Stimulated activated CD4-positive, alpha-beta T cell treated with anti-CD3 and anti-CD28 coated beads, Interleukin-1b, Interleukin-23, amount 100 ng/mL, for 48 hours (primary cell): ENCODE results near the gene IFNAR2.
"Not testable (repeated sequence)": the region's sequence is repeated elsewhere in the genome, so short reads cannot be mapped to it uniquely, and the experiment has no call there.

Source experiments
- DNase-seq: peaks from one replicate; pipeline ENCODE4 v3.0.0-alpha.2; 2020

The IFNAR2 gene

DNA sequence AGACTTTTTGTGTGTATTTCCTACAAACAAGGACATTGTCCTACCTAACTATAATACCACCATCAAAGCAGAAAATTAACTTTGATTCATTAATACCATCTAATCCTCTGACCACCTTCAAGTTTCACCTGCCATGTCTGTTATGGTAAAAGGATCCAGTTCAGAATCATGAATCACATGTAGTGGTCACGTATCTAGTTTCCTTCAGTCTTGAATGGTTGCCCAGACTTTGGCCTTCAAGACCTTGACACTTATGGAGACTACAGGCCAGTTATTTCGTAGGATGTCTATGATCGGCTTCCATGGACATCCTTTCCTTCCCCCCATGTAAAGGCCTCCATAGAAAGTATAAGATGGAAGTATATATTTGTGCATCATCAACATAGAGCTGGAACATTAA is 10.4 kb upstream of the IFNAR2 start:
- no peak for DNase-seq

DNA sequence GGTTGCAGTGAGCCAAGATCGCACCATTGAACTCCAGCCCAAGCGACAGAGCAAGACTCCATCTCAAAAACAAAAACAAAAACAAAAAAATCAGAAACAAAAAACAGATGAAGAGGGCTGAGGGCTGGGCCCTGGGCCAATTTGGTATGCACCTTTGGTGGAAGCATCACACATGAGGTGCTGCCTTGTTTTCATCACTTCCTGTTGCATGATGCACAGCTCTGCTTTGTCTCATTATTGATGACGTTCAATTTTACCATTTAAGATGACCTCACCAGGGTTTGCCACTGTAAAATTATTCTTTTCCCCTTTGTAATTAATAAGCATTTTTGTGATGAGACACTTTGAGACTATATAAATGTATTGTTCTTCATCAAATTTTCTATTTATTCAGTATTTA is 9.8 kb upstream of the IFNAR2 start:
- no peak for DNase-seq

DNA sequence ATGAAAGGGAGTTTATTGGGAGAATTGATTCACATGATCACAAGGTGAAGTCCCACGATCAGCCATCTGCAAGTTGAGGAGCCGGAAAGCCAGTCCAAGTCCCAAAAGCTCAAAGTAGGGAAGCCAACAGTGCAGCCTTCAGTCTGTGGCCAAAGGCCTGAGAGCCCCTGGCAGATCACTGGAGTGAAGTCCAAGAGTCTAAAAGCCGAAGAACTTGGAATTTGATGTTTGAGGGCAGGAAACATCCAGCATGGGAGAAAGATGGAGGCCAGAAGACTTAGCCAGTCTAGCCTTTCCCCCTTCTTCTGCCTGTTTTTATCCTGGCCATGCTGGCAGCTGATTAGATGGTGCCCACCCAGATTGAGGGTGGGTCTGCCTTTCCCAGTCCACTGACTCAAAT is 4.4 kb upstream of the IFNAR2 start:
- DNase-seq = not testable (repeated sequence)

DNA sequence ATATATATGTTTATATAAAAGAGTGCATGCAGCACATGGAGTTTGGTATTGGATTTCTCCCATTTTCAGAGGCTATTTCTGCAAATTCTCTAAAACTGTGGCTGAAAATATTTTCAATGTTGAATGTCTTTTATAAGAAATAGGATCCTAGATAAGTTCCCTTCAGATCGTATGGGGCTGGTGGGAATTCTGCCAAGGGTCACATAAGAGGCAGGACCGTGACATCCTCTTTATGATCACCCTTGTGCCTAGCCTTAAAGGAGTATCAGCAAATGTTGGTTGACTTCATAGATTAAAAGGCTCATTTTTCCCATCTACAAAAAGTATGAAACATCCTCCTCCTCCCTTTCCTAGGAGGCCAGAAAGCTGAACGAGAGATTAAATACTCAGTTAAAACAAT is 1.3 kb upstream of the IFNAR2 start:
- DNase-seq = no peak

DNA sequence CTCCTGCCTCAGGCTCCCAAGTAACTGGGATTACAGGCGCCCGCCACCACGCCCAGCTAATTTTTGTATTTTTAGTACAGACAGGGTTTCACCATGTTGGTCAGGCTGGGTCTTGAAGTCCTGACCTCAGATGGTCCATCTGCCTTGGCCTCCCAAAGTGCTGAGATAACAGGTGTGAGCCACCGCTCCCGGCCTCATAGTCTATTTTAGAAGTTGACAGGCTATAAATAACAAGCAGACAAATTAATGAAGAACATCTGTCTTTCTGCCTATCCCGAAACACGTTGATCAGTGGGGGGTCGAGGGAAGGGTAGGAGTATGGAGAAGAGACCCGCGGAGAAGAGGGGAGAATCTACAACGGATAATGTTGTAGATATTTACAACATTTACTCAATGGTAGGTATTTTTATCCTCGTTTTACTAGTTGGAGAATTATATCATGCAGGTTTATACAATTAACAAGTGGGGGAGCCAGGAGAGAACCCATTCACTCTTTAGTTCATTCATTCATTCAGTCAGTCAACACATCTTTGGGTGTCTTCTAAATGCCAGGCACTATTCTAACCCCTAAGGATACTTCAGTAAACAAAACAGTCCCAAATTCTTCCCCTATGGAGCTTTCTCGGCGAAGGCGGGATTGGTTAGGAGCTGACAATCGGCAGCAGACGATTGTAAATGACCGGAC is 497 bp upstream of the IFNAR2 start:
- no peak for DNase-seq

DNA sequence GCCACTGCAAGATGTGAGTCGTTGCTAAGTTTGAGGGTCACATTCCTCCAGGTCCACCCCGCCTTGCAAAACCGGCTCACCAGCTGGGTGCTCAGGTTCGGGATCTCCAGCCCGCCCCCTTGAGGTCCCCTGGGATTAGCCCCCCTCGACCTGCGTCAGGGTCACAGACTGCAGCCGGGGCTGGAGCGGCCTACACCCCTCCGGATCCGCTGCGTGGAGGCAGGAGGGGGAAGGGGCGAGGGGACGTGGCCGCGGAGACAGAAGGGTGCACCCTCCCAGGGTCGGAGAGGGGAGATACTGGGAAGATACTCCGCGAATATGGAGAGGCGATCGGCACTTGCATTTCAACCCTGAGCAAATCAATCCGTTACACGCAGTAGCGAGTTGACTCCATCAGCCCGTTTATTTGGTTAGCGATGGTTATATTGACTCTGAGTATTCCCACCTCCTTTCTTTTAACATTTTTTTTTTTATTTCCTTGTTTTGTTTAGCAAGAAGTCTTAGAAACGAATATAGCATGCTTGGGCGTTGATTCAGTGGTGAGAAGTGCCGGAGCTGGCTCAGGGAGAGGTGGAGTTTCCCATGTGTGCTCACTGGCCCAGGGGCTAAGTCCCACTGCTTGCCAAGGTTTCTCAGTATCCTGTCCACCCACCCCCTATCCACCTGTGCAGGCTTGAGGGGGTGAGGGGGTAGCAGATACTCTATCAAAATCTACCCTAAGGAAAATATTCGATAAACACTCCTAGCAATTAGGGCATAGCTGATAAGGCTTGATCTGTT is 997 bp downstream of the IFNAR2 start:
- no peak for DNase-seq

DNA sequence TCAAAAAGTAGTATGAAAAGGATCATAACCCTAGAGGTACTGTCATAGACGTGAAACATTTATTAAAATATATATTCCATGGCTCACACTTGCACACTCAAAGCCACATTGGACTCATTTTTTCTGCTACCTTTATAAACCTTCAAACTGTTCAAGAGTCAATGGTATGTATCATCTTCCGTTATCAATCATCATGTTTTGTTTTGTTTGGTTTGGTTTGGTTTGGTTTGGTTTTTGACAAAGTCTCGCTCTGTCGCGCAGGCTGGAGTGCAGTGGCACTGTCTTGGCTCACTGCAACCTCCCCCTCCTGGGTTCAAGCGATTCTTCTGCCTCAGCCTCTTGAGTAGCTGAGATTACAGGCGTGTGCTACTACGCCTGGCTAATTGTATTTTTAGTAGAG is 1.8 kb downstream of the IFNAR2 start:
- peak; percentile 77 for DNase-seq

DNA sequence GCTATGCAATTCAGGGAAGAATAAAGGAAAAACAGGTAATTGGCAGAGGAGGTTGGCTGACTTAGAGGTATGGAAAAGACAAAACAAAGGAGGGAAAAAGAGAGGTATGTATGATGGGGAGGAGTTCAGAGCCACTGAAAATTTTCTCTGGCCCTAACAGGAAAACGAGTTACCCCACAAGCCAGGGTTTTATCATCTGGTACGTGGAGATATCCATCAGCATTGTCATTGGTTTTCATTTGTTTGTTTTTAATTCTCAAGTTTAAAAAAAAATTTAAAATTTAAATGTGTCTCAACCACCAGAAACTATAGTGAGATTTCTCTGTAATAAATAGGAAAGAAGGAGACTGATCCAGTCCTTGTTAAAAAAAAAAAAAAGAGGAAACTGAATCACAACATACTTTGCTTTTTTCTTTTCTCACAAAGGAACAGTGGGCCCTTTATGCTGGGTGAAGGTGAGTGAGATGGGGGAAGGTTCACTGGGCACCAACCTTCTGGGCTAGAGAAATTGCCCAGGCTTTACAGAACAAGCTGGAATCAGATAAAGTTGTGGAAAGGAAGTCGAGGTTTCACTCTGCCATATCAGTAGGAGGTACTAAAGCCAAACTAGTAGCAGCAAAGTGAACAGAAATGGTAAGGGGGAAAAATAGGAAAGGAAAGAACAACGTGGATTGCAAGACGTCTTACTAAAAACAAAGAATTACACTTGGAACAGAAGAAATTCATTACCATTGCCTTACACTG is 2.7 kb downstream of the IFNAR2 start:
- DNase-seq = no peak

DNA sequence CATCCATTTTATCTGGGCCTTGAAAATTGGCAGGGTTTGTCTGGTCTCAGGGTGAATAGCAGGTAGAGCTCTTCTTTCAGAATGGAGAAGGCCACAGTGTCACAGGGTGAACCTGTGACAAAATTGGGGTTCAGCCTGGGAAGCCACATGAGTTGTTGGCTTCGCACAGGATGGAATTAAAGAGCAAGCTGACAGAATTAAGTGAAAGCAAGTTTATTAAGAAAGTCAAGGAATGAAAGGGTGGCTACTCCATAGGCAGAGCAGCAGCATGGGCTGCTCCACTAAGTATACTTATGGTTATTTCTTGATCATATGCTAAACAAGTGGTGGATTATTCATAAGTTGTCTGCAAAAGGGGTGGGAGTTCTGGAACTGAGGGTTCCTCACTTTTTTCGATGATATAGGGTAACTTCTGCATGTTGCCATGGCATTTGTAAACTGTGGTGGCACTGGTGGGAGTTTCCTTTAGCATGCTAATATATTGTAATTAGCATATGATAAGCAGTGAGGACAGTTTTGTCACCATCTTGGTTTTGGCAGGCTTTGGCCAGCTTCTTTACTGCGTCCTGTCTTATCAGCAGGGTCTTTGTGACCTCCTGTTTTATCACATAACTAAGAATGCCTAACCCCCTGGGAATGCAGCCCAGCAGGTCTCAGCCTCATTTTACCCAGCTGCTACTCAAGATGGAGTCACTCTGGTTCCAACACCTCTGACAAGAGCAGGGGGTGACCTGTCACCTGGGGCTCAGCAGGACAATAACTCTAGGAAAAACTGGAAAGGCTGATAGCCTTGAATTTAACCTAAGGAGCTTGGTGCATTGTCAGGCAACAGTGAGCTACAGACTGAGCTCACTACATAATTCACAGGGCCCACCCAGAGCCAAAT is 5.1 kb downstream of the IFNAR2 start:
- DNase-seq = peak; percentile 34

DNA sequence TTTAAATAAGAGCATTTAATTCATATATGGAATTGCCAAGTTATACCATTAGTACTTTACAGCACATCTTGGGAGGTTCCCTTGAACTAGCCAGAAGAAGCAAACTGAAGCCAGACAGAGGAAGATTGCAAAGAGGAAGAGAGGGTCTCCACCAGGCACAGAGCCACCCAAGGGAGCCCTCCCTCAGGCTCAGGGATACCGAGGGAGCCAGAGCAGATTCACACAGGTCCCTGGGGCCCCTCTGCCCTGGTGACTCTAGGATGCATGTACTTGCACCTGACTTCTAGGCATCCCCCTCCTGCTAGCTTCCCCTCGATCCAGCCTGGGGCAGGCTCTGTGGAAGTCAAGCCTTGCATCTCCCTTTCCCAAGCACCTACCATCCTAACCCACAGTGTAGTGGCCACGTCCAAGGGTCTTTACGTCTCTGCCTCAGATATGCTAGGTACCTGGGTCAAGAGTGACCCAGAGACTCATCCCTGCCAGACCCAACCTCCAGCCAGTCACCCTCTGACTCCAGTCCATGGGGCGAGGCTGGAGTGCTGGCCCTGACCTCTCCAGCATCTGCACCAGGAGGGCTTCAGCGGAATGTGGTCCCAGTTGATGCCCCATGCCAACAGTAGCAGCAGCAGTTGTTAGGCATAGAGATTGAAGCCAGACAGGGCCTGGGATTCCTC is 6.4 kb downstream of the IFNAR2 start:
- DNase-seq = no peak

DNA sequence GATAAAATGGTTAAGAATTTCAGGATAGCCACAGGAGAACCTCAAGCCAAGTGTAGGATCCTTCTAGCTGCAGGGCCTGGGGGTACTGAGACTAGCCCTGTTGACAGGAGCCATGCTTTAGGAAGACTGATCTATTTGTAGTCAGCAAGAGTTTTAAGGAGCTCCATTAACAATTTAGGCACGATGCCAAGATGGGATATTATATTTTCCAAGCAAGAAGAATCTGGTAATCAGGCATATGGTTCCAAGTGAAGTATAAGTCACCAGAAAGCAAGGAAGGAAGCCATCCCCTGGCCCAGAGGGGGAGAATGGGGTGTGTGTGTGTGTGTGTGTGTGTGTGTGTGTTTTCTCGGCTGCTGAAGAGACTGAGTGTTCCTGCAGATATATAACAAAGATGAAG is 7.0 kb downstream of the IFNAR2 start:
- DNase-seq = no peak

DNA sequence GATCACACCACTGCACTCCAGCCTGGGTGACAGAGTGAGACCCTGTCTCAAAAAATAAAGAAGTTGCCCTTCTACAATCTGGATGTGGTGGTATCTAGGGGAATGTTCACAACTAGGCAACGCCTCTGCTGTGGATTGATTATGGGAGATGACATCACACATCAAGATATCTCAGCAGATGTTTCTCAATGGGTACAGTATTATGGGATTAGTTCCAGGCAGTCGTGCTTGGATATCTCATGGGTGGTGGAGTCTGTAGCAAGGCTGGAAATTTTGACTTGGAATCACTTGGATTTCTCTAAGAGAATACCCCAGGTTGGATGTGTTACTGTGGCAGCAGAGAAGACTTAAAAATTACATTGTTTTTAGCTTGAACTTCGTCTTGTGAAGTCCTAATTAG is 7.7 kb downstream of the IFNAR2 start:
- DNase-seq = no peak

DNA sequence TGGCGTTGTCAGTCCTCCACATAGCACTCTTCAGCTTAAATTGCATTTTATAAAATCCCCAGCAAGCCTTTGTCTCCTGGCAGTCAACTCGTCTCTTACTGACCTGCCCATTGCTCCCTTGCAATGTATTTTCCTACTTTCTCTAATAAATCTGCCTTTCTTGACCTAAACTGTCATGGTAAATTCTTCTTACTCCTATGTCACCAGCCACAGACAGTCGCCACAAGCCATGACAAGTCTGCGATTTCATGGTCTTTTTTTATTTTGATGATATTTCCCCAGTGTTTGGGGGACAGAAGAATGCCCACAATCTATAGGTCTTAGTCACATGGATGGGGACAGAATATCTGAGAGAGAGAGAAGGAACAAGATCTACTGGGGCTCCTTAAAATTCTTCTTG is 8.4 kb downstream of the IFNAR2 start:
- no peak for DNase-seq

DNA sequence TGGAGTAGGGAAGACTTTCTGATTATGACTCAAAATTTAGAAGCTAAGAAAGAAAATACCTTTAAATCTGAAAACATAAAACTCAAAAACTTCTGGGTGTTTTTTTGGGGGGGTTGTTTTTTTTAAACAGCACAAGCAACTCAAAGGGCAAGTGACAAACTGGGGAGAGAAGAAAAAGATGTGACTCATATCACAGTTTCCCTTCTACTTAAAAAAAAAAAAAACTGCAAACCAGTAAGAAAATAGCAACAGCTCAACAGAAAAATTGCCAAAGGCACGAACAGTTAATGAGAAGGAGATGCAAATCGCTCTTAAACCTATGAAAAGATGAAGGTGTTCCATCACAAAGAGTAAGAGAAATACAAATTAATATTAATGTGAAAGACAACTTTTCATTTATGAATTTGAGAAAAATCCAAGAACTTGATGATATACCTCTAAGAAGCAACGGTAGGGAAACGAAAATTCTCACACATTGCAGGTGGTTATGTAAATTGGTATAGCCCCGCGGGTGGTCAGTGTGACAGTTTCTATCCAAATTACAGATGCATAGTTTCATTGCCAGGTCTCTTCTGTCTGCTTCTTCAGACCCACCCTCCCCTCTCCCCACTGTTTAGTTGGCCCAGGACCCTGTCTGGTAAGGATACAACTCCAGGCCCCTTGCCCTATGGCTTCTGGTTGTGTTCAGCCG is 9.0 kb downstream of the IFNAR2 start:
- DNase-seq = no peak

DNA sequence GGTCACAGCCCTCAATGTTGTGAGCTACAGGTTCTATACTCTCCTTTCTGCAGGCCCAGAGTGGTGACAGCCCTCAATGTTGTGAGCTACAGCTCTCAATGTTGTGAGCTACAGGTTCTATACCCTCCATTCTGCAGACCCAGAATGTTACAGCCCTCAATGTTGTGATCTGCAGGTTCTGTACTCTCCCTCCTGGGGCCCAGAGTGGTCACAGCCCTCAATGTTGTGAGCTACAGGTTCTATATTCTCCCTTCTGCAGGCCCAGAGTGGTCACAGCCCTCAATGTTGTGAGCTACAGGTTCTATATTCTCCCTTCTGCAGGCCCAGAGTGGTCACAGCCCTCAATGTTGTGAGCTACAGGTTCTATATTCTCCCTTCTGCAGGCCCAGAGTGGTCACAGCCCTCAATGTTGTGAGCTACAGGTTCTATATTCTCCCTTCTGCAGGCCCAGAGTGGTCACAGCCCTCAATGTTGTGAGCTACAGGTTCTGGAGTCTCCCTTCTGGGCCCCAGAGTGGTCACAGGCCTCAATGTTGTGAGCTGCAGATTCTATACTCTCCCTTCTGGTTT is 9.9 kb downstream of the IFNAR2 start:
- not testable (repeated sequence) for DNase-seq

DNA sequence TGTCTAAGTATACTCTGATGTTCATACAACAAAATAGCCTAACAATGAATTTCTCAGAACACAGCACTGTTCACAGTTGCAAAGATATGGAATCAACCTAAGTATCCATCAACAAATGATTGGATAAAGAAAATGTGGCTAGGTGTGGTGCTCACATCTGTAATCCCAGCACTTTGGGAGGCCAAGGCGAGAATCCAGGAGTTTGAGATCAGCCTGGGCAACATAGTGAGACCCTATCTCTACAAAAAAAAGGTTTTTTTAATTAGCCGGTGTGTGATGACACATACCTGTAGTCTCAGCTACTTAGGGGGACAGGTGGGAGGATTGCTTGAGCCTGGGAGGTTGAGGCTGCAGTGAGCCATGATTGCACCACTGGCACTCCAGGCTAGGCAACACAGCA is 10.7 kb downstream of the IFNAR2 start:
- DNase-seq = no peak

DNA sequence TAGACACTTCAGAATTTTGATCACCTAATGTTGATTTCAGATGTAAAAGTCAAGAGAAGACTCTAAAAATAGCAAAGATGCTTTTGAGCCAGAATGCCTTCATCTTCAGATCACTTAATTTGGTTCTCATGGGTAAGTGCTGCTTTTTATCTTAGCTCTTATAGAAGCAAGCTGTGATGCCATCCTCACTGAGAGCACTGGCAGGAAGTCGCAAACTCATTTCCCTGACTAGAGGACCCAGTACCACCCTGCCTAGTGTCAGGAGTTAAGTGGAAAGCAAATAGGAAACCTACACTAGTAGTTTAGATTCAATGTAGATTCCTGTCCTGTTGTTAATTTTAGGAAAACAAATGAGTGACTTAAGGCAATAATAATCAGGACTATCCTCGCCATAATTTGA is 12.1 kb downstream of the IFNAR2 start:
- no peak for DNase-seq

DNA sequence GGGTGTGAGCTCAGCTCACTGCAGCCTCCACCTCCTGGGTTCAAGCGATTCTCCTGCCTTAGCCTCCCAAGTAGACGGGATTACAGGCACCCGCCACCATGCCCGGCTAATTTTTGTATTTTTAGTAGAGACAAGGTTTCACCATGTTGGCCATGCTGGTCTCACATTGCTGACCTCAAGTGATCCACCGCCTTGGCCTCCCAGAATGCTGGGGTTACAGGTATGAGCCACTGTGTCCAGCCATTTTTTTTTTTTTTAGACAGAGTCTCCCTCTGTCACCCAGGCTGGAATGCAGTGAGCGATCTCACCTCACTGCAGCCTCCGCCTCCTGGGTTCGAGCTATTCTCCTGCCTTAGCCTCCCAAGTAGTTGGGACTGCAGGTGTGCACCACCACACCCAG is 13.1 kb downstream of the IFNAR2 start:
- DNase-seq = not testable (repeated sequence)

DNA sequence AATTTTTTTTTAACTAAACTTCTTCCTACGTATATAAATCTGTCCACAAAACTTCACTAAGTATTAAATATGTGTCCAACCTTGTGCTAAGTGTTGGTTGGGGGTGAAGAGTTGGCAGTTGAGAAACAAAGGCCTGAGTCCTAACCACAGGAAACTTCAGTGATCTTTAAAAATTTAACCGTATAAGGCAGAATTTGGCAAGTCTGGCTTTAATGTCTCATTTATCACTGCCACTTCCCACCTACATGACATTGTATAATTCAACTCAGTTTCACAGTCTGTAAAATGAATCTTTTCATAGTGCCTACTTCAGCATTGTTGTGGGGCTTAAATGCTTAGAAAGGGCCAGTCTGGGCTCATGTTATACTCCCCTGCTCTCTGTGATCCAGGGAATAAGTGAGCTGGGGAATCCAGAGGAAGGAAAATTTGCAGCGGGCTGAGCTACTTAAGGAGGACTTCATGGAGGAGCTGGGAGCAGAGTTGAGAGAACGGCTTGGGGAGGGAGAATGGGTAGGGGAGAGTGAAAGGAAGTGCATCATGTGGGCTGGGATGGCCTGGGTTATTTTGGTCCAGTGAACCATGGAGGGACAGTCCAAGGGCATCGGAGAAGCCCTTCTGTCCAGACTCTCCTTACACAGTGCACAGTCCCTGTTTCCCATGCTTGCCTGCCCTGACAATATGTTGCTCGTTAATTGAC is 14.5 kb downstream of the IFNAR2 start:
- DNase-seq = no peak

DNA sequence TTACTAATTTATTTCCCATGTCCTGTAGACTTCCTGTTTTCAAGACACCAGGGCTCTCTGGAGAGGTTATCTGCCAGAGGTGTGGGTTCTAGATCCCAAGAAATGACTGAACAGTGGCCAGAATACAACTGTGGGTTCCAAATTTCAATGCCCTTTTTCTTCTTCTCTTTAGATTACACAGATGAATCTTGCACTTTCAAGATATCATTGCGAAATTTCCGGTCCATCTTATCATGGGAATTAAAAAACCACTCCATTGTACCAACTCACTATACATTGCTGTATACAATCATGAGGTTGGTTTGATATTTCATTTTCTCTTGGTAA is 15.0 kb downstream of the IFNAR2 start:
- DNase-seq = no peak
